Measurements from ENCODE around the gene GFM2.
"Not testable (repeated sequence)": the region's sequence is repeated elsewhere in the genome, so short reads cannot be mapped to it uniquely, and the experiment has no call there.

The GFM2 gene

GRCh38 chr5:74766849-74767578, at the start of gene GFM2, which contains the start of gene NSA2:
Gene GFM2, minus strand, starts transcription at chr5:74767117. Its CDS starts 3,375 bp downstream, at chr5:74763742.
Gene NSA2, plus strand, starts transcription at chr5:74767249. Its CDS starts 112 bp downstream, at chr5:74767361.
- peak; percentile 89 to 90 for DNase-seq (ENCODE audit: low read depth in 2 of 2)

DNA sequence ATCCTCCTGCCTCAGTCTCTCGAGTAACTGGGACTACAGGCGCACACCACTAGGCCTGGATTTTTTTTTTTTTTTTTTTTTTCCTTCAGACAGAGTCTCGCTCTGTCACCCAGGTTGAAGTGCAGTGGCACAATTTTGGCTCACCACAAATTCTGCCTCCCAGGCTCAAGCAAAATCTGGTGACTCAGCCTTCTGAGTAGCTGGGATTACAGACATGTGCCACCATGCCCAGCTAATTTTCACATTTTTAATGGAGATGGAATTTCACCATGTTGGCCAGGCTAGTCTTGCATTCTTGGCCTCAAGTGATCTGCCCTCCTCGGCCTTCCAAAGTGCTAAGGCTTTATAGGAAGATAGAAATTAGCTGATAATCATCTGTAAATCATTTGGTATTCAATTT, 44.0 kb upstream of the GFM2 start:
- no peak for DNase-seq (ENCODE audit: low read depth in 2 of 2)

DNA sequence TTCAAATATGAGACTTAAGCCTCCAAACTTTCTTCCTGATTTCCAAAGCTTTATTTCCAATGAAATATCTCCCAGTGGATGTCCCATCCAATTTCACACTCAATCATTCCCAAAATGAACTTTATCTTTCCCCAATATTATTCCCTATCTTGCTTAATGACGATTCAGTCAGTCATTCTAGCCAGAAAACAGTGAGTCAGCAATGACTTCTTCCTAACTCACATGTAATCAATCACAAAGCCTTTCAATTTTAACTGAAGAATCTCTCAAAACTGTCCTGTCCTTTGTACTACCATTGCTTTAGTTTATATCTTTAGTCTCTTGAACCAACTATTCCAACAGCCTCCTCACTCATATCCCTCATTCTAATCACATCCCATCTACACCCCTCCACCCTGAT, 35.0 kb upstream of the GFM2 start:
- no peak for DNase-seq (ENCODE audit: low read depth in 2 of 2)

DNA sequence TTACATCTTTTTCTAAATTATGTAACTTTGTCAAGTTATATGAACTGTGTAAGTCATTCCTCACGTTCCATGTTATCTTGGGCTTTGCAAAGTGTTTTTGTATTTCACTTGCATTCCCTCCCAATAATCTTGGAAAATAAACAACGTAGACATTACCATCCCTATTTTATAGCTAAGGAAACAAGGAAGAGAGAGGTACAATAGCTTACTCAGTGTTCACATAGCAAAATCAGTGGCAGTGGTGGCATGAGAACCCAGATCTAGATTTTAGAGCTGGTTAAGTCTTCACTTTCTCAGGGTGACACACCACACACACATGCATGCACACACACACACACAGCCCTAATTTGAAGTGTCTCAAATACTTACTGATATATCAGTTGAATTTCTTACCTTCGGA, 34.3 kb upstream of the GFM2 start:
- DNase-seq (ENCODE audit: low read depth in 2 of 2): no peak

GRCh38 chr5:74798977-74799911, 32.3 kb upstream of the GFM2 start:
- no peak for DNase-seq (ENCODE audit: low read depth in 2 of 2)

- not testable (repeated sequence) for DNase-seq (ENCODE audit: low read depth in 2 of 2)
Observed at GRCh38 chr5:74791669-74792068, 24.8 kb upstream of the GFM2 start.

DNA sequence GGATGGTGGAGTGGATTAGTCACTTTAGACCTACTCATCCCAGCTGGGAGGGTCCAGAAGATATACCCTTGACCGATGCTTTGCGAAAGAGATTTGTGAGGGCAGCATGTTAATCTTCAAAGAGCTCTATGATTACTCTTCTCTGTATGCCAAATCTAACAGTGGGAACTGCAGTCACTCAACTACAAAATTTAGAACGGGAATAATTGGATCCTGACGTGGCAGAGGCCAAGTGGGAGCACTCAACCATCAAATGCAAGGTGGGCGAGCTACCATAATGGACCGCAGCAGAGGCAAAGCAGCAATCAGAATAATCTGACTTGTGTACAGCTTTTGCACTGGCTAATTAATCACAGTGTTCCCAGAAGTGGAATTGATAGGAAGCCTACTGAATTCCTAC, 20.5 kb upstream of the GFM2 start:
- no peak for DNase-seq (ENCODE audit: low read depth in 2 of 2)

- no peak for DNase-seq (ENCODE audit: low read depth in 2 of 2)
Observed at GRCh38 chr5:74786851-74787250, 19.9 kb upstream of the GFM2 start.

DNA sequence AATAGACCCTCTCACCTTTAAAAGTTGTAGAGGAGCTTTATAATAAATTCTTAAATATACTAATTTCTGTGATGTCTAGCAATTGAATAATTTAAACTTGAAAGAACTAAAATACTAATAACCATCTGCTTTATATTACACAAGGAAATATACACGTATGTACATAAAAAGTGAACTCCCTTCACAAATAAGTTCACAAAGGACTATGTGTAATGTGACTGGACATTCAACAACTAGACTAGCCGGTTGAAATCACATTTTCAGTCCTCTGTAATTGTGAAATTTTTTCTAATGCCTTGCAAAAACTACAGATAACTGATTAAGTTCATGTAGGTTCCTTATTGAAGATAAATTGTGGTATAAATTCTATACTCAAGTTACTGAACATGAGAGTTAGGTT, 11.7 kb upstream of the GFM2 start:
- DNase-seq (ENCODE audit: low read depth in 2 of 2): no peak

DNA sequence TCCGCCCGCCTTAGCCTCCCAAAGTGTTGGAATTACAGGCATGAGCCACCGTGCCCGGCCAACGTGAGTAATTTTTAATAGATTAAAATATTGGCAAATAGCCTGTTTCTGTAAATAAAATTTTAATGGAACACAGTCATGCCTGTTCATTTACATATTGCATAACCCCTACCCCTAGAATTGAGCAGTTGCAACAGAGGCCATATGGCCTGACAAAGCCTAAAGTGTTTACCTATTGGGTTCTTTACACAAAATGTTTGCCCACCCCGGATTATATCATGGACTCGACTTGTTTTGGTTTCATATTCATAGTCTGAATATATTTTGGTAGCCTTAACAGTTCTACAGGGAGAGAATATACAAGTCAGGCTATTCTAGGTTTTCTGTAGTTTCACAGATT, 5.4 kb upstream of the GFM2 start:
- no peak for DNase-seq (ENCODE audit: low read depth in 2 of 2)

GRCh38 chr5:74767579-74767913, 629 bp upstream of the GFM2 start:
- DNase-seq (ENCODE audit: low read depth in 2 of 2): no peak

- no peak for DNase-seq (ENCODE audit: low read depth in 2 of 2)
Observed at GRCh38 chr5:74766418-74766848, 484 bp downstream of the GFM2 start.

DNA sequence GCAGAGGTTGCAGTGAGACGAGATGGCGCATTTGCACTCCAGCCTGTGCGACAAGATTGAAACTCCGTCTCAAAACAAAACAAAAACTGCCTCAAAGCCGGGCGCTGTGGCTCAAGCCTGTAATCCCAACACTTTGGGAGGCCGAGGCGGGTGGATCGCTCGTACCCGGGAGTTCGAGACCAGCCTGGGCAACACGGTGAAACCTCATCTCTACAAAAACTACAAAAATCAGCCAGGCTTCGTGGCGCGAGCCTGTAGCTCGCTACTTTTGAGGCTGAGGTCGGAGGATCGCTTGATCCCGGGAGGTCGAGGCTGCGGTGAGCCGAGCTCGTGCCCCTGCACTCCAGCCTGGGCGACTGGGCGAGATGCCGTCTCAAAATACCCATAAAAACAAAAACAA, 988 bp downstream of the GFM2 start:
- DNase-seq (ENCODE audit: low read depth in 2 of 2): no peak

- no peak for DNase-seq (ENCODE audit: low read depth in 2 of 2)
Observed at GRCh38 chr5:74765201-74765600, 1.7 kb downstream of the GFM2 start.

- no peak for DNase-seq (ENCODE audit: low read depth in 2 of 2)
Observed at GRCh38 chr5:74763504-74763903, 3.4 kb downstream of the GFM2 start.

GRCh38 chr5:74762599-74762998, 4.3 kb downstream of the GFM2 start:
- DNase-seq (ENCODE audit: low read depth in 2 of 2): no peak

DNA sequence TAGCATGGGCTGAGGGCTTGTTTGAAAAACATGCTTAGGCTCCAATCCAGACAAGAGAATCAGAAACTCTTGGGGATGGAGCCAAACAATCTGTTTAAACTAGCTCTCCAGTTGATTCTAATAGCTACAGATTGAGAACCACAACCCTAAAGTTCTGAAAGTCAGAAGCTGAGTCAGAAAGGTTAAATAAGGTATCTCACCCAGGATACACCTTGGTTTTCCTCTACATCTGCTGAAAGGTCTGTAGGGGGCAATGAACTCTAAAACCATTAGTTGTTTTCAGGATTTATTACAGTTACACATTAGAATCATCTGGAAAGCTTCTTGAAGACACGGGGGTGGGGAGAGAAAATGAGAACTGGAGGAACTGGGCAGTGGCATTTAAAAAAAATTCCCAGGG, 5.7 kb downstream of the GFM2 start:
- DNase-seq (ENCODE audit: low read depth in 2 of 2): no peak

DNA sequence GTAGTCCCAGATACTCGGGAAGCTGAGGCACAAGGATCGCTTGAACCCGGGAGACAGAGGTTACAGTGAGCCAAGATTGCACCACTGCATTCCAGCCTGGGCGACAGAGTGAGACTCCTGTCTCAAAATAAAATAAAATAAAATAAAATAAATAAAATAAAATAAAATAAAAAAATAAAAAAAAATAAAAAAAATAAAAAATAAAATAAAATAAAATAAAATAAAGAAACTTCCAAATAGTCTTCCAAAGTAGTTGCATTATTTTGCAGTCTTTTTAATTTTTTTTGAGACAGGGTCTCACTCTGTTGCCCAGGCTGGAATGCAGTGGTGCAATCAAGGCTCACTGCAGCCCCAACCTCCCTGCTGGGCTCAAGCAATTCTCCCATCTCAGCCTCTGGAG, 18.2 kb downstream of the GFM2 start:
- not testable (repeated sequence) for DNase-seq (ENCODE audit: low read depth in 2 of 2)

GRCh38 chr5:74738406-74738805, 28.5 kb downstream of the GFM2 start:
- no peak for DNase-seq (ENCODE audit: low read depth in 2 of 2)

- no peak for DNase-seq (ENCODE audit: low read depth in 2 of 2)
Observed at GRCh38 chr5:74736759-74737158, 30.2 kb downstream of the GFM2 start.

- DNase-seq (ENCODE audit: low read depth in 2 of 2): no peak
Observed at GRCh38 chr5:74725331-74725730, 41.6 kb downstream of the GFM2 start.

DNA sequence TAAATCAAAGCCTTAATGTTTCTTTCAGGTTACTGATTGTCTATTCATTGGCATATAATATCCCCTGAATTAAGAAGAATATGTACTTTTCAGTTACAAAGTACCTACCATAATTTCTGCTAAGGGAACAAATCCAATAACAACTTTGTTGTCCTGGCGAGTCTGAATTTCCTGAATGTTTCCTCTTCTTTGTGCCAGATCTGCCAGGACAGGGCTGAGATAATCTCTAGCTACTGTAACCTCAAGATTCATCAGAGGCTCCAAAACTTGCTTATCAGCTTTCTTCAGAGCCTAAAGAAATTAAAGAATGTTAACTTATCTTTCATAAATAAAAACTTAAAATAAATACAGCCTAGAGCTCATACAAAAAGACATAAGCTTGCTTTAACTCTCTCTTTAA, 44.6 kb downstream of the GFM2 start:
- no peak for DNase-seq (ENCODE audit: low read depth in 2 of 2)

DNA sequence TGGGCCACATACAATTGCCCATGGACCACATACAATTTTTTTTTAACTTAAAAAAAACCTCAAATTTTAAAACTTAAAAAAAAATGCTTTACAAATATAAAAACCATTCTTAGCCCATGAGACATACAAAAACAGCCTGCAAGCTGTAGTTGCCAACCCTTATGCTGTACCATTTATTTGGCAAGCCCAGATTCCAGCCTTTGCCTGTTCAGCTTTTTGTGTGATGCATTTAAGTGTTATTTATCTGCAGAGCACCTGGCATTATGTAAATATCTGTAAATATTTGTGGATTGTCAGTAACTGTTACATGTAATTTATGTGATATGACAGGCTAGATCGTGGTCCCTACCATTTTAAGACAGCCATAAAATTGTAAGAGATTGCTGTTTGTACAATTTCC, 49.3 kb downstream of the GFM2 start:
- DNase-seq (ENCODE audit: low read depth in 2 of 2): no peak
